Vagina (tissue), 2 donors: ENCODE results near the gene MADCAM1. TPM values are rescaled to one million over a fixed set of nuclear protein-coding genes. Genes with fewer than 3 reads are reported as not detected.

Experiments used
- DNase-seq, 2 donors: peaks; one replicate each; pipeline ENCODE4 v3.0.0-alpha.2; 2017; ENCODE audit errors: extremely low spot score in 2 of 2
- H3K27ac ChIP-seq: fragments of 200-600 bp; sonication (generic); one replicate; pipeline ENCODE4 v1.5.1; 2019
- H3K27me3 ChIP-seq: fragments of 200-600 bp; sonication (generic); one replicate; pipeline ENCODE4 v1.5.1; 2019
- H3K36me3 ChIP-seq, 2 donors: fragments of 200-600 bp; sonication (generic); one replicate each; pipeline ENCODE4 v1.5.1; 2017 to 2019
- H3K4me1 ChIP-seq: fragments of 200-600 bp; sonication (generic); one replicate; pipeline ENCODE4 v1.5.1; 2019
- H3K4me3 ChIP-seq, 2 donors: fragments of 200-600 bp; sonication (generic); 1 replicate in 1 of 2; 2 replicates in 1 of 2; pipeline ENCODE4 v1.5.1; 2016 to 2019
- H3K9me3 ChIP-seq: fragments of 200-600 bp; sonication (generic); one replicate; pipeline ENCODE4 v1.5.1; 2019
- POLR2A ChIP-seq, 2 donors: fragments of 450-650 bp; IDR thresholded peaks; one replicate each; pipeline ENCODE4 v1.6.1; 2017; ENCODE audit warnings: antibody characterized with exemption in 2 of 2, mild to moderate bottlenecking in 2 of 2, moderate library complexity in 2 of 2
- POLR2AphosphoS5 ChIP-seq, 2 donors: sonication (generic); formaldehyde crosslinking; IDR thresholded peaks; one replicate each; pipeline ENCODE4 v1.9.0; 2017; ENCODE audit warnings: antibody characterized with exemption in 2 of 2, mild to moderate bottlenecking in 2 of 2, low read depth in 1 of 2; ENCODE audit not compliant: insufficient read depth in 1 of 2
- intact Hi-C: fragments of 100-400 bp; cut with DNase I; formaldehyde crosslinking; loops from one replicate; pipeline ENCODE4 v1.15.1; 2023
- total RNA-seq: library from RNA; depleted of rRNA; stranded (reverse); fragments of >200 nt; gene quantifications from one replicate; pipeline ENCODE4 v1.2.3, GENCODE V29; 2016
- TF ChIP-seq, protein P1 (sequence below), 3 experiments: fragments of 450-650 bp in 2 of 3; fragments of 200-600 bp in 1 of 3; sonication (generic) in 1 of 3; IDR thresholded peaks; one replicate each; pipeline ENCODE4 v1.5.1; 2017 to 2019; ENCODE audit warnings: antibody characterized with exemption in 3 of 3, mild to moderate bottlenecking in 2 of 3, moderate library complexity in 2 of 3

MADCAM1 gene
- total RNA-seq, 1 donor from 2014 or later, result 0.49 TPM

DNA sequence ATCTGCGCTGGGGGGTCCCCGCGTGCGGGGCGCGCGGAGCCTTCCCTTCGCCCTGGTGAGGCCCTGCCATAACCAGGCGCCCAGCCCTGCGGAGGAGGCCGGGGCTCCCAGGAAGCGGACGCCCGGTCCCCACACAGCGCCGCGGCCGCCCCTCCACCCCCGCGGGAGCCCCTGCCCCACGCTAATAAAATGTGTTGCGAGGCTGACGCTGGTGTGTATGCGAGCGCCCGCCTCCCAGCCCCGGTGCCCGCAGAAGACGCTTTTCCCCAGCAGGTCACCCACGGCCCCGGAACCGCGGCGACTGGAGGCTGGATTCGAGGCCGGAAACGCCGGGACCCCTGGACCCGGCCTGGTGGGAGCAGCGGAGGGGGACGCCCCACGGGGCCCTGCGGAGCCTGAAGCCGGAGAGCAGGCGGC lies 23.2 kb downstream of the MADCAM1 start:
- H3K4me1 ChIP-seq, result peaks cover 3% of the 10 kb centered on the region
- no peak for DNase-seq
- H3K27me3 ChIP-seq, result no peaks in the 10 kb centered on the region
- intact Hi-C loops, result no loop called here
- peak overlapping the region; percentile 31 to 40 for H3K4me3 ChIP-seq
- TF ChIP-seq POLR2A (IDR thresholded peaks at IDR 0.05), result no peak
- TF ChIP-seq, protein P1, sequence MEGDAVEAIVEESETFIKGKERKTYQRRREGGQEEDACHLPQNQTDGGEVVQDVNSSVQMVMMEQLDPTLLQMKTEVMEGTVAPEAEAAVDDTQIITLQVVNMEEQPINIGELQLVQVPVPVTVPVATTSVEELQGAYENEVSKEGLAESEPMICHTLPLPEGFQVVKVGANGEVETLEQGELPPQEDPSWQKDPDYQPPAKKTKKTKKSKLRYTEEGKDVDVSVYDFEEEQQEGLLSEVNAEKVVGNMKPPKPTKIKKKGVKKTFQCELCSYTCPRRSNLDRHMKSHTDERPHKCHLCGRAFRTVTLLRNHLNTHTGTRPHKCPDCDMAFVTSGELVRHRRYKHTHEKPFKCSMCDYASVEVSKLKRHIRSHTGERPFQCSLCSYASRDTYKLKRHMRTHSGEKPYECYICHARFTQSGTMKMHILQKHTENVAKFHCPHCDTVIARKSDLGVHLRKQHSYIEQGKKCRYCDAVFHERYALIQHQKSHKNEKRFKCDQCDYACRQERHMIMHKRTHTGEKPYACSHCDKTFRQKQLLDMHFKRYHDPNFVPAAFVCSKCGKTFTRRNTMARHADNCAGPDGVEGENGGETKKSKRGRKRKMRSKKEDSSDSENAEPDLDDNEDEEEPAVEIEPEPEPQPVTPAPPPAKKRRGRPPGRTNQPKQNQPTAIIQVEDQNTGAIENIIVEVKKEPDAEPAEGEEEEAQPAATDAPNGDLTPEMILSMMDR (IDR thresholded peaks at IDR 0.05), result no peak
- TF ChIP-seq POLR2AphosphoS5 (IDR thresholded peaks at IDR 0.05; ENCODE audit: insufficient read depth in 1 of 2, low read depth in 1 of 2), result no peak
- H3K36me3 ChIP-seq, result peaks cover 0 to 5% of the 10 kb centered on the region in 2 donors
- H3K9me3 ChIP-seq, result no peaks in the 10 kb centered on the region
- H3K27ac ChIP-seq, result no peak overlapping the region

DNA sequence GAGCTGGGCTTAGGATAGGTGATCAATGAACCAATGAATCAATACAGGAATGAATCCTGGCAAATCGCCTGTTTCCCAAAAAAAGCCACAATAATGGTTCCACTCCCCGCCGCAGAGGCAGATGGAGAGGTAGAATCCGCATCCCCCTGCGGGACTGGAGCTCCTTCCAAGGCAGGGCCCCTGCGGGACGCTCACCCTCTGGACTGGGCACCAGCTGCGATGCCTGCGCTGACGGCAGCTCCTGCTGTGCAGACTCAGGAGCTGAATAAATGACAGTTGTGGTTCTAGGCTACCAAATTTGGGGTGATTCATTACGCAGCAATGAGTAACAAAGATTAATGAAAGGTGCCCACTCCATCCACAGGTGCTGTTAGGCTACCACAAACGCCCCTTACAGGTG lies 26.4 kb downstream of the MADCAM1 start:
- Histone ChIP-seq H3K27ac (no peak overlapping the region), H3K4me3 (no peak overlapping the region), H3K27me3 (no peaks in the 10 kb centered on the region), H3K36me3 (peaks cover 0 to 5% of the 10 kb centered on the region in 2 donors), H3K9me3 (no peaks in the 10 kb centered on the region), H3K4me1 (peaks cover 3% of the 10 kb centered on the region)
- DNase-seq, result no peak
- intact Hi-C loops, result no loop called here
- TF ChIP-seq, protein P1 (IDR thresholded peaks at IDR 0.05), result no peak
- TF ChIP-seq POLR2AphosphoS5 (IDR thresholded peaks at IDR 0.05; ENCODE audit: insufficient read depth in 1 of 2, low read depth in 1 of 2) (no peak), POLR2A (IDR thresholded peaks at IDR 0.05) (no peak)

DNA sequence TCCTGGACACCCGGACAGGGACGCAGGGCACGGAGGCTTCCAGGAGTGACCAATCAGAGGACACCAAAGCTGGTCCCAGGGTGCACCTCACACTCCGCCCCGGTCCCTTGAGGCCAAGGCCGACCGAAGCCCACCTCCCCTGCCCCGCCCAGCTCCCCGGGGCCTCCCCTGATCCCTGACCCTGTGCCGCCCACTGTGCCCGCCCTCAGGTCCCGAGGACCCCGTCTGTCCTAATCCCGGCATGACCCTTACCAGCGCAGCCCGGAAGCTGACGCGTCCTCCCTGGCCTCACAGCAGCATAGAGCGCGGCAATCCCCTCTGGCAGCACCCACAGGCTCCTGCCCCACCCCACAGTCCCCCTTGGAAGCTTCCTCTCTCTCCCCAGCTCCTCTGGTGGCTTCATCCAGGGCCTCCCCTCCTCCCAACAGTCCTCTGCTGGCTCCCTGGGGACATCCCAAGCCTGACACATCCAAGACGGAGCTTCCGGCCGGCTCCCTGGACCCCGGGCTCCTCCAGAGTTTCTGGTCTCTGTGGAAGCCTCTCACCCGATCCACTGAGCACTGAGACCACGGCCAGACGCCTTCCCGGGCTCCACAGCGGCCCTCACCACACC lies 27.9 kb downstream of the MADCAM1 start:
- H3K36me3 ChIP-seq, result peaks cover 0 to 5% of the 10 kb centered on the region in 2 donors
- no peak for TF ChIP-seq POLR2AphosphoS5 (IDR thresholded peaks at IDR 0.05; ENCODE audit: insufficient read depth in 1 of 2, low read depth in 1 of 2)
- no peak for TF ChIP-seq POLR2A (IDR thresholded peaks at IDR 0.05)
- TF ChIP-seq, protein P1 (IDR thresholded peaks at IDR 0.05), result no peak
- no peaks in the 10 kb centered on the region for H3K9me3 ChIP-seq
- no peak overlapping the region for H3K4me3 ChIP-seq
- H3K27me3 ChIP-seq, result no peaks in the 10 kb centered on the region
- intact Hi-C loops, result no loop called here
- H3K27ac ChIP-seq, result no peak overlapping the region
- no peak for DNase-seq
- H3K4me1 ChIP-seq, result peaks cover 3% of the 10 kb centered on the region

DNA sequence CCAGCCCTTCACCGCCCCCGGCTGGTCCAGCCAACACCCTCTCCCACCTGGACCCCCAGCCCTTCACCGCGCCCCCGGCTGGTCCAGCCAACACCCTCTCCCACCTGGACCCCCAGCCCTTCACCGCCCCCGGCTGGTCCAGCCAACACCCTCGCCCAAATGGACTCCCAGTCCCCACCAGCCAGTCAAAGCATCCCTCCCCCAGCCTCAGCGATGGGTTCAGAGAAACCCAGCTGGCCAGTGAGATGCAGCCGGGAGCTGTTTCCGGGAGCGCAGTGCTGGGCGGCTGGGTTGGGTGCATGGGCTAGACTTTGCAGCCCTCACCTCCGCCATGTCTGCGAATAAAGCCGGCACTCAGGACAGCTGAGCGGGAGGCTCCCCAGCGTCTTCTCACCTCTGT lies 28.7 kb downstream of the MADCAM1 start:
- Histone ChIP-seq H3K4me1 (peaks cover 3% of the 10 kb centered on the region), H3K9me3 (no peaks in the 10 kb centered on the region), H3K4me3 (no peak overlapping the region), H3K27ac (no peak overlapping the region), H3K36me3 (peaks cover 0 to 2% of the 10 kb centered on the region in 2 donors), H3K27me3 (no peaks in the 10 kb centered on the region)
- no peak for TF ChIP-seq POLR2AphosphoS5 (IDR thresholded peaks at IDR 0.05; ENCODE audit: insufficient read depth in 1 of 2, low read depth in 1 of 2)
- TF ChIP-seq, protein P1 (IDR thresholded peaks at IDR 0.05), result no peak
- no peak for TF ChIP-seq POLR2A (IDR thresholded peaks at IDR 0.05)
- no peak for DNase-seq
- intact Hi-C loops, result no loop called here

DNA sequence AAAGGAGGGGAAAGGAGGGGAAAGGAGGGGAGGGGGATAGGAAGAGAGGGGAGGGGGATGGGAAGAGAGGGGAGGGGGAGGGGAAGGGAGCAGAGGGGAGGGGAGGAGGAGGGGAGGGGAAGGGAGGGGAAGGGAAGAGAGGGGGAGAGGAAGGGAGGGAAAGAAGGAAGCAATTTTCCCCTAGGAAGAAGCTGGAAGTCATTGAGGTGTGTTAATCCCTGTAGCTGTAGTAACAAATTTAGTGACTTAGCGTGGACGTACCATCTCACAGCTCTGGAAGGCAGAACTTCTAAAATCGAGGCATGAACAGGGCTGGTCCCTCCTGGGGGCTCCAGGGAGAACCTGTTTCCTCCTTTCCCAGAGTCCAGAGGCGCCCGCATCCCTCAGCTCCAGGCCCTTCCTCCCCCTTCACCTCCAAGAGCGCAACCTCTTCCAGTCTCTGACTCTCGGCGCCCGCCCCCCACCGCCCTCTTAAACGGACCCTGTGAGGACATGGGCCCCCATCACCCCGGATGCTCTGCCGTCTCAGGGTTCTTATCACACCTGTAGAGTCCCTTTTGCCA lies 29.7 kb downstream of the MADCAM1 start:
- H3K9me3 ChIP-seq, result no peaks in the 10 kb centered on the region
- no peaks in the 10 kb centered on the region for H3K36me3 ChIP-seq
- H3K27ac ChIP-seq, result no peak overlapping the region
- H3K27me3 ChIP-seq, result no peaks in the 10 kb centered on the region
- no peak for DNase-seq
- peaks cover 12% of the 10 kb centered on the region for H3K4me1 ChIP-seq
- no peak overlapping the region for H3K4me3 ChIP-seq
- intact Hi-C loops, result no loop called here
- TF ChIP-seq POLR2AphosphoS5 (IDR thresholded peaks at IDR 0.05; ENCODE audit: insufficient read depth in 1 of 2, low read depth in 1 of 2), result no peak
- TF ChIP-seq, protein P1 (IDR thresholded peaks at IDR 0.05), result no peak
- TF ChIP-seq POLR2A (IDR thresholded peaks at IDR 0.05), result no peak
